IPS-20b (cell line): ENCODE results near the gene PRDM16.

Experiments
- H3K27ac ChIP-seq: one replicate; pipeline ENCODE4 v1.5.1; 2013; ENCODE audit warnings: low read length
- H3K27me3 ChIP-seq: 2 replicates; pipeline ENCODE4 v1.6.1; 2013; ENCODE audit warnings: mild to moderate bottlenecking, low read length, inconsistent platforms; ENCODE audit not compliant: insufficient read depth
- H3K36me3 ChIP-seq: 2 replicates; pipeline ENCODE4 v1.6.1; 2013; ENCODE audit warnings: low read depth, mild to moderate bottlenecking, inconsistent platforms, low read length, moderate library complexity; ENCODE audit not compliant: insufficient read depth
- H3K4me1 ChIP-seq: 2 replicates; pipeline ENCODE4 v1.6.1; 2013; ENCODE audit warnings: mild to moderate bottlenecking, control low read depth, inconsistent platforms, low read length, moderate library complexity; ENCODE audit not compliant: insufficient read depth
- H3K4me3 ChIP-seq: 2 replicates; pipeline ENCODE4 v1.5.1; 2013; ENCODE audit warnings: mild to moderate bottlenecking, low read length, inconsistent platforms
- H3K9ac ChIP-seq: 2 replicates; pipeline ENCODE4 v1.6.1; 2013; ENCODE audit warnings: low read depth, mild to moderate bottlenecking, inconsistent platforms, low read length, moderate library complexity
- H3K9me3 ChIP-seq: 2 replicates; pipeline ENCODE4 v1.6.1; 2013; ENCODE audit warnings: mild to moderate bottlenecking, low read depth, low read length, inconsistent platforms; ENCODE audit not compliant: insufficient read depth

Gene PRDM16

DNA sequence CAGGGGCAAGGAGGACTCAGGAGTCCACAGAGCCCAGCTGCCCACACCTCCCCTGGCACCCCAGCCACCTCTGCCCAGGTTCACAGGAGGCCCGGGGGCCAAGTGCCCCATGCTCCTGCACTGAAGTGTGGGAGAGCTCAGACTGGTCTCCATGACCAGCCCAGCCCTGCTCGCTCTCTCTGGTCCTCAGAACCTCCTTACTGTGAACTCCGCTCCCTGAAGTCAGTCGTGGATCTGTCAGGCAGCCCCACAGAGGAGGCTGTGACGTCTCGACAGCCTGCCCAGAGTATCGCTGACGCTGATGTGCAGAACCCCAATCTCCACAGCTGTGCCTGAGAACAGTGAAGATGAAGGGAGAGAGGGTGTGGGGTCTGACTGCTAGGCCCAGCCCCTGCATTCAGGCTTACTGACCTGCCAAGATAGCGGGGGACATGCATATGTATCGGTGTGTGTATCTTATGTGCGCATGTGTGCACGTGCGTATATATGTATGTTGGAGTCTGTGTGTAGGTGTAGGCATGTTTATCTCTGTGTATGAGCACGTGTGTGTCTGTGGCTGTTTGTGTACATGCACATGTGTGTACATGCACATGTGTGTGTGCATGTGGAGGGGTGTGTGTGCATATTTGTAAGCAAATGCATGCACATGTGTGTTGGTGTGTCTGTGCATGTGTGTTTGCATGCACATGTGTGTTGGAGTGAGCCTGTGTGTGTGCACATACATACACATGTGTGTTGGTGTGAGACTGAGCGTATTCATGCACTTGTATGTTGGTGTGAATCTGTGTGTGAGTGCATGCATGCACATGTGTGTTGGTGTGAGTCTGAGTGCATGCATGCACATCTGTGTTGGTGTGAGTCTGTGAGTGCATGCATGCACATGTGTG lies 267.0 kb downstream of the PRDM16 start:
- peaks cover 9% of the 10 kb centered on the region; the same call in 1 of the 2 replicates for H3K9me3 ChIP-seq
- no peak overlapping the region for H3K9ac ChIP-seq
- H3K27ac ChIP-seq: no peak overlapping the region
- no peaks in the 10 kb centered on the region for H3K27me3 ChIP-seq
- no peak overlapping the region for H3K4me3 ChIP-seq
- H3K36me3 ChIP-seq: no peaks in the 10 kb centered on the region
- no peaks in the 10 kb centered on the region for H3K4me1 ChIP-seq

DNA sequence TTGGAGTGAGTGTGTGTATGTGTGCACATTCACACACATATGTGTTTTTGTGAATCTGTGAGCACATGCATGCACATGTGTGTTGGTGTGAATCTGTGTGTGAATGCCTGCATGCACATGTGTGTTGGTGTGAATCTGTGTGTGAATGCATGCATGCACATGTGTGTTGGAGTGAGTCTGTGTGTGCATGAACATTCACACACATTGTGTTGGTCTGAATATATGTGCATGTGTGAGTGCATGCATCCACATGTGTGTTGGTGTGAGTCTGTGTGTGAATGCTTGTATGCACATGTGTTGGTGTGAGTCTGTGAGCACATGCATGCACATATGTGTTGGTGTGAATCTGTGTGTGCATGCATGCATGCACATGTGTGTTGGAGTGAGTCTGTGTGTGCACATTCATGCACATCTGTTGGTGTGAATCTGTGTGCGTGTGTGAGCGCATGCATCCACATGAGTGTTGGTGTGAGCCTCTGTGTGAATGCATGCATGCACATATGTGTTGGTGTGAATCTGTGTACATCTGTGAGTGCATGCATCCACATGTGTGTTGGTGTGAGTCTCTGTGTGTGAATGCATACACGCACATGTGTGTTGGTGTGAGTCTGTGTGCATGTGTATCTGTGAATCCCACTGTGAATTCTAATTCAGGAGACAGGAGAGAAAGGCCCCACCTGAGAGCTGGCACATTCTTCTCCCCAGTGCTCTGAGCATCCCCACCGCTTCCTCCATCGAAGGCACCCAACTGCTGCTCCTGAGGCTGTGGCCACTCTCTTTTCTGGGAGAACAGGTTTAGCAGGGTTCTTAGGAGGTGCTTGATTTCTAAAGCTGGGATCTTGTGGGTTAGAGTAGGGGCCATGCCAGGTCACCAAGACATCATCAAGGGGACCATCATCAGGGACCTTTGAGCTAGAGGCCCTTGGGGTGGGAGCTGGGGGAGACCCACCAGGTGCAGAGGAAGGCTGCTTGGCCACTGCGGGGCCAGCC lies 267.9 kb downstream of the PRDM16 start:
- H3K9me3 ChIP-seq: peaks cover 9% of the 10 kb centered on the region; the same call in 1 of the 2 replicates
- no peaks in the 10 kb centered on the region for H3K36me3 ChIP-seq
- no peak overlapping the region for H3K9ac ChIP-seq
- H3K27me3 ChIP-seq: no peaks in the 10 kb centered on the region
- no peaks in the 10 kb centered on the region for H3K4me1 ChIP-seq
- no peak overlapping the region for H3K27ac ChIP-seq
- H3K4me3 ChIP-seq: no peak overlapping the region

DNA sequence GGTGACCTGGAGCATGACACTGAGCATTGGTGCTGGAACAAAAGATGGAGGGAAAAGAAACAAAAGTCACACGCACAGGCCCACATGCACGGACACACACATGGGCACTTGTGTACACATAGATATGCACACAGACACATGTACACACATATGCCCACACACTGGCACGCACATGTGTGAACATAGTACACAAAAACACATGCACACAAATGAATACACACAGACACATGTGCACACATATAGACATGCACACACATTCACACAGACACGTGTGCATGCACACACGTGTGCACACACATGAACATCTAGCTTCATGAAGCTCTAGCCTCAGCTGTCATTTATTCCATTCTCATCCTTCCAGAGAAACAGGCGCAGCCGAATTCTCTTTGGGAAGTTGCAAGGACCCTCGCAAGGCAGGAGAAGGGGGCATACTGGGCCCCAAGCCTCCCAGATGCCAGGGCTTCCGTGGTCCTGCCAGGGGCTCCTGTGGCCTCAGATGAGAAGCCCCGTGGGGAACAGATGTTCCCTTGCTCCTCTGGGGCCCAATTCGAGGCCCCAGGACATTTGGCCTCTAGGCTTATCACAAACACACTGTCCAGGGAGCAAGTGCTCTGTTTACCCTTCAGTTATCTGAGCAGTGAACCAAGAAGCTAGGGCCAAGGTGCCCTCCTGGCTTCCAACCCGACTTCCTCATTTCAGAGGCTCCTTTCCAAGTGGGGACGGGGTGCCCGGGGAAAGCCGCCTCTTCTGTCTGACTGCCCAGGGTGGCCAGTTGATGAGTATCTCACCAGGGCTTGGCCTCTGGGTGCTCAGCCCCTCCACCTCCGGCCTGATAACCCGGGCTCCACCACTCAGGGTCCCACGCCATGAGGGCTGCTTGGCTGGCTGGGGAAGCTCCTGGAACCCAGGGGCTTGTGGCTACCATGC lies 269.1 kb downstream of the PRDM16 start:
- Histone ChIP-seq H3K4me3 (no peak overlapping the region), H3K36me3 (no peaks in the 10 kb centered on the region), H3K27me3 (no peaks in the 10 kb centered on the region), H3K9ac (no peak overlapping the region), H3K27ac (no peak overlapping the region), H3K4me1 (no peaks in the 10 kb centered on the region), H3K9me3 (peaks cover 9% of the 10 kb centered on the region; the same call in 1 of the 2 replicates)

DNA sequence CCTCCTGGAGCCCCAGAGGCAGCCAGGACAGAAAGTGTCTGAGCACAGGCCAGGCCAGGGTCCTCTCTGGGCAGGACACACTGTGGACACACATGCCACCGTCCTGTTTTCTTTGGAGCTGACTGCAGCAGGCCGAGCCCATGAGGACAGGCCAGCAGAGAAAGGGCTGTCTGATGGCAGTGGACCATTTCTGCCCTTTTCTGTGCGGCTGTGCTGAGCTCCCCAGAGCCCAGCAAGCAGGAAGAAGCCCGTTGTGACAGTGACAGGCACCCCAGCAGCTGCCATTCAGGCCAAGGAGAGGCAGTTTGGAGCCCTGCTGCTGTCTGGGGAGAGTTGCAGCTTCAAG lies 269.7 kb downstream of the PRDM16 start:
- Histone ChIP-seq H3K9ac (no peak overlapping the region), H3K36me3 (no peaks in the 10 kb centered on the region), H3K4me1 (no peaks in the 10 kb centered on the region), H3K27me3 (no peaks in the 10 kb centered on the region), H3K9me3 (peaks cover 9% of the 10 kb centered on the region; the same call in 1 of the 2 replicates), H3K27ac (no peak overlapping the region), H3K4me3 (no peak overlapping the region)

DNA sequence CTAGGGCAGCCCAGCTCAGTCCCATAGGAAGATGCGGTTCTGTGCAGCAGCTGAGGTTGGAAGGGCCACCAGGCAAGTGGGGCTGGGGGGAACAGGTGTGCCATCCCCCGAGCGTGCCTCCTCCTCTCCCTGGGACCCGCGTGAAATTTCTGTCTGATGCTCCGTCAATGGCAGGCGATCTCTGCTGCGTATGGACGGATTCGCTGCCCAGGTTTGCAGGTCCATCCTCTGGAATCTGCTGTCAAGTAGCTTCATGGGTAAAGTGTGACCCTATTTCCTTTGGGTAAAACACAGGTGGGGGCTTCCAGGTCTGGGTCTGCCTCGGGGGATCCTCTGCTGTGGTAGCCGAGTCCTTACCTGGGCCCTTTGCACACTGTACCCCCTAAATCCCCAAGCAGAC lies 270.9 kb downstream of the PRDM16 start:
- no peak overlapping the region for H3K27ac ChIP-seq
- peaks cover 20% of the 10 kb centered on the region for H3K9me3 ChIP-seq
- no peak overlapping the region for H3K9ac ChIP-seq
- H3K27me3 ChIP-seq: no peaks in the 10 kb centered on the region
- H3K4me3 ChIP-seq: no peak overlapping the region
- H3K36me3 ChIP-seq: no peaks in the 10 kb centered on the region
- no peaks in the 10 kb centered on the region for H3K4me1 ChIP-seq

DNA sequence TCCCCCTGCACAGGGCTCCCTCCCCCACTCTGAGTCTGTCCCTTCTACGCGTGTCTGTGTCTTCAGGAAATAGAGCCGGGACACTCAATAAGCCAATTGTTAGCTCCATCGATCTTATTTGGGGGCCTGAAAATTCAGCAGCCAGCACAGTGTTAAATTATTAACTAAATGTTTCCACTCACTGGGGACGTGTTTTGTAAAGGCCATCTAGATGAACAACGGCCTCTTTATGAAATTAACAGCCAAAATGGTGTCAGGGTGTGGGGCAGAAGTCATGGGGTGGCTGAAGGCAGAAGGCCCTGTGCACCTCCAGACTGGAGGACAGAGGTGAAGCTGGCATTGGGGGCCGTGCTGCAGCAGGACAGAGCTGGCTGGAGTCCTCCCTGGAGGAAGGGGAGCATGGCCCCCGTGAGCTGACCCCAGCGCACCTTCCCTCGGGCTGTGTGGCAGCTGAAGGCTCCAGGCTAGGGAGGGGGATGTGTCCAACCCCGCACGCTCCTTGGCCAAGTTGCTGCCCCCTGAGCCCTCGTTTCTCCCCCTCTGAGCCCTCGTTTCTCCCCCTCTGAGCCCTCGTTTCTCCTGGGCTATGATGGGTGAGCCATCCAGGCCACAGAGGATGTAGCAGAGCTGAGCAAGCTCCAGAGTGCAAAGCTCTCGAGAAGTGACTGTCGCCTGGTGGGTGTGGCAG lies 271.7 kb downstream of the PRDM16 start:
- peaks cover 22% of the 10 kb centered on the region for H3K9me3 ChIP-seq
- no peak overlapping the region for H3K9ac ChIP-seq
- H3K36me3 ChIP-seq: no peaks in the 10 kb centered on the region
- H3K4me3 ChIP-seq: no peak overlapping the region
- H3K4me1 ChIP-seq: no peaks in the 10 kb centered on the region
- no peak overlapping the region for H3K27ac ChIP-seq
- H3K27me3 ChIP-seq: no peaks in the 10 kb centered on the region

DNA sequence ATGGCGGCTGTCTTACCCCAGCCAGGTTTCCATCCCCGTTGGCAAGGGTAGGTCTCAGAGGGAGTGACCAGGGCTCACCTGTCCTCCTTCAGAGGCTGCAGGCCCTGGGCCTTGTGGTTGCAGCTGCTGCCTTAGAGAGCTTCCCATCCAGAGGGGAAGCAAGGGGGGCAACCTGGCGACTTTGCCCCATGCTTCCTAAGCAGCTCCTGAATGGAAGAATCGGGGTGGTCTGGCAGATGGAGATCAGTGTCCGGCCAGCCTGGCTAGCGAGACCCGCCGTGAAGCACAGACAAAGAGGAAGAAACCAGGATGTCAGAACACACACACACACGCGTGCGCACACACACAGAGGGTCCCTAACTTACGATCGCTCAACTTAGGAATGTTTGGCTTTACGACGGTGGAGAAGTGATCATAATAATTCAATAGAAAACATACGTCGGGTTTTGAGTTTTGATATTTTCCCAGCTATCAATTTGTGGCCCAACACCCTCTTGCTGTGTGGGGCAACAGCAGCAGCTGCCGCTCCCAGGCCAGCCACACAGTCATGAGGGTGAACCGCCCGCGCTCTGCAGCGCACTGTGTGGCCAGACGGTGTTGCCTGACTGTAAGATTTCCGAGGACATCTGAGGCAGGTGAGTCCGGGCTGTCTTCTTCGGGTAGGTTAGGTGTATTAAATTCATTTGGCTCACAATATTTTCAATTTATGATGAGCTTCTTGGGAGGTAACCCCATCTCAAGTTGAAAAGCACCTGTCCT lies 272.4 kb downstream of the PRDM16 start:
- Histone ChIP-seq H3K36me3 (no peaks in the 10 kb centered on the region), H3K27ac (no peak overlapping the region), H3K9me3 (peaks cover 18% of the 10 kb centered on the region), H3K4me3 (no peak overlapping the region), H3K4me1 (no peaks in the 10 kb centered on the region), H3K27me3 (no peaks in the 10 kb centered on the region), H3K9ac (no peak overlapping the region)

DNA sequence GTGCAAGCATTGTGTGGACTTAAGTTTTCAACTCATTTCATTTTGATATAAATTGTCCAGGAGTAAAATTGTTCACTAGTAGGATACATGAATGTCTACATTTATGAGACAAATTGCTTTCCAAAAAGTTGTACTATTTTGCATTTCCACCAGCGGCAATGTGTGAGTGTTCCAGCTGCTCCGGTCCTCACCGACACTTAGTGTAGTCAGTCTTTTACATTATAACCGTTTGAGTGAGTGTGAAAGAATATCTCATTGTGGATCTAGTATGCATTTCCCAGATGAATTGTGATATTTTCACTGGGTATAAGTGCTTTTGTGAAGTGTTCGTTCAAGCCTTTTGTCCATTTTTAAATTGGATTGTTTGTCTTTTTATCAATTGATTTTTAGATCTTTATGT lies 274.0 kb downstream of the PRDM16 start:
- no peaks in the 10 kb centered on the region for H3K4me1 ChIP-seq
- H3K4me3 ChIP-seq: no peak overlapping the region
- no peak overlapping the region for H3K9ac ChIP-seq
- H3K9me3 ChIP-seq: peaks cover 13% of the 10 kb centered on the region
- H3K27ac ChIP-seq: no peak overlapping the region
- H3K36me3 ChIP-seq: no peaks in the 10 kb centered on the region
- no peaks in the 10 kb centered on the region for H3K27me3 ChIP-seq

DNA sequence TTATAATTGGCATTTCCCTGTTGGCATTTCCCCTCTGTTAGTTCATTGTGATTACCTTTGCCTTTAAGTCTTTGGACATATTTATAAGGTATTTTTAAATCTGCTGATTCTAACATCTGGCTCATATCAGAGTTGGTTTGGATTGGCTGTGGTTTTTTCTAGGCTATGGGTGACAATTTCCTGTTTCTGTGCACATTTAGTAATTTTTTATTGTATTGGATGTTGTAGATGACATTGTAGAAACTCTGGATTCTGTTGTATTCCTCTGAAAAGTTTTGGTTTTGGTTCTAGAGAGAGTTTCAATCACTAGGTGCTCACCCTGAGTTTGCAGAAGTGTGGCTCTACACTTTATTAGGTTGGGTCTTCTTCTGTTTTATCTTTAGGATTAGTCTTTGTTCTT lies 275.4 kb downstream of the PRDM16 start:
- H3K4me3 ChIP-seq: no peak overlapping the region
- peaks cover 13% of the 10 kb centered on the region for H3K9me3 ChIP-seq
- H3K4me1 ChIP-seq: no peaks in the 10 kb centered on the region
- H3K27ac ChIP-seq: no peak overlapping the region
- H3K36me3 ChIP-seq: no peaks in the 10 kb centered on the region
- H3K9ac ChIP-seq: no peak overlapping the region
- H3K27me3 ChIP-seq: no peaks in the 10 kb centered on the region

DNA sequence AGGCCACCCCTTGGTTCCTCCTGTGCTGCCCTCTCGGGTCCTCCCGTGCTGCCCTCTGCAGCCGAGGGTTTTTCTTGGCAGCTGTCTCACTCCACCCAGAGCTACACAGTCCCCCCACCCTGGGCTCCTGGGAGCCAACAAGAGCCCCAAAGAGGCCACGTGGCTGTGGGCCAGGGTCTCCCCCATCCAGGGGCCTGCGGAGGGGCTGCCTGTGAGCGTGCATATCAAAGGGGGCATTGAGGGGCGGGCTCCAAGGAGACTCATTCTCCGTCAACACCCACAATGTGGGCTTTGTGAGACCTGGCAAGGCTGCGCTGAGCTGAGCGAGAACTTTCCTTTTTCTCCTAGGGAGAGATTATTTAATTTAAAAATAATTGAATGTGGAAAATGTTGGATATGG lies 276.8 kb downstream of the PRDM16 start:
- Histone ChIP-seq H3K27ac (no peak overlapping the region), H3K4me1 (no peaks in the 10 kb centered on the region), H3K36me3 (no peaks in the 10 kb centered on the region), H3K9ac (no peak overlapping the region), H3K4me3 (no peak overlapping the region), H3K27me3 (no peaks in the 10 kb centered on the region), H3K9me3 (peaks cover 13% of the 10 kb centered on the region)
